ENCODE results near the gene EEF2K.

Gene EEF2K

DNA sequence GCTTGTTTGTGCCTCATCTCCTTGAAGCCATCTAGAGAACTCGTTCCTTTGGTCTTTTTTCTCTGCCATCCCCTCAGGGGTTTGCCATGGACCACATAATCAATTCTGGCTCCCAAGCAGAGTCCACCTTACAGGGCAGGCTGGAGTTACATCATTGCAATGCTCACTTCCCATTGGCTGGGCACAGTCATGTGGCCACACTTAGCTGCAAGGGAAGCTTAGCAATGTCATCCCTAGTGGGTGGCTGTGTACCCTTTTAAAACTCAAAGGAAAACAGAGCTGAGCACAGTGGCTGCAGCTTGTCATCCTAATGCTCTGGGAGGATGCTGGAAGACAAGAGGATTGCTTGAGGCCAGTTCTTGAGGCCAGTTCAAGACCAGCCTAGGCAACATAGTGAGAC lies 49.3 kb downstream of the EEF2K start:
- TF ChIP-seq TAF1 (IDR thresholded peaks at IDR 0.05; ENCODE audit: borderline replicate concordance, insufficient read depth, low read length) = no peak
- no peak for TF ChIP-seq FOXP2 (optimal IDR thresholded peaks at IDR 0.05; ENCODE audit: borderline replicate concordance, extremely low read depth, extremely low read length, insufficient read depth)
- TF ChIP-seq SIN3A (IDR thresholded peaks at IDR 0.05; ENCODE audit: borderline replicate concordance, insufficient read depth, low read length) = no peak
- no peak for TF ChIP-seq POLR2AphosphoS5 (IDR thresholded peaks at IDR 0.05; ENCODE audit: low read depth, low read length)
- TF ChIP-seq, protein P1, sequence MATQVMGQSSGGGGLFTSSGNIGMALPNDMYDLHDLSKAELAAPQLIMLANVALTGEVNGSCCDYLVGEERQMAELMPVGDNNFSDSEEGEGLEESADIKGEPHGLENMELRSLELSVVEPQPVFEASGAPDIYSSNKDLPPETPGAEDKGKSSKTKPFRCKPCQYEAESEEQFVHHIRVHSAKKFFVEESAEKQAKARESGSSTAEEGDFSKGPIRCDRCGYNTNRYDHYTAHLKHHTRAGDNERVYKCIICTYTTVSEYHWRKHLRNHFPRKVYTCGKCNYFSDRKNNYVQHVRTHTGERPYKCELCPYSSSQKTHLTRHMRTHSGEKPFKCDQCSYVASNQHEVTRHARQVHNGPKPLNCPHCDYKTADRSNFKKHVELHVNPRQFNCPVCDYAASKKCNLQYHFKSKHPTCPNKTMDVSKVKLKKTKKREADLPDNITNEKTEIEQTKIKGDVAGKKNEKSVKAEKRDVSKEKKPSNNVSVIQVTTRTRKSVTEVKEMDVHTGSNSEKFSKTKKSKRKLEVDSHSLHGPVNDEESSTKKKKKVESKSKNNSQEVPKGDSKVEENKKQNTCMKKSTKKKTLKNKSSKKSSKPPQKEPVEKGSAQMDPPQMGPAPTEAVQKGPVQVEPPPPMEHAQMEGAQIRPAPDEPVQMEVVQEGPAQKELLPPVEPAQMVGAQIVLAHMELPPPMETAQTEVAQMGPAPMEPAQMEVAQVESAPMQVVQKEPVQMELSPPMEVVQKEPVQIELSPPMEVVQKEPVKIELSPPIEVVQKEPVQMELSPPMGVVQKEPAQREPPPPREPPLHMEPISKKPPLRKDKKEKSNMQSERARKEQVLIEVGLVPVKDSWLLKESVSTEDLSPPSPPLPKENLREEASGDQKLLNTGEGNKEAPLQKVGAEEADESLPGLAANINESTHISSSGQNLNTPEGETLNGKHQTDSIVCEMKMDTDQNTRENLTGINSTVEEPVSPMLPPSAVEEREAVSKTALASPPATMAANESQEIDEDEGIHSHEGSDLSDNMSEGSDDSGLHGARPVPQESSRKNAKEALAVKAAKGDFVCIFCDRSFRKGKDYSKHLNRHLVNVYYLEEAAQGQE (IDR thresholded peaks at IDR 0.05; ENCODE audit: insufficient read depth in 1 of 2, low read depth in 2 of 2, low read length in 2 of 2) = no peak

DNA sequence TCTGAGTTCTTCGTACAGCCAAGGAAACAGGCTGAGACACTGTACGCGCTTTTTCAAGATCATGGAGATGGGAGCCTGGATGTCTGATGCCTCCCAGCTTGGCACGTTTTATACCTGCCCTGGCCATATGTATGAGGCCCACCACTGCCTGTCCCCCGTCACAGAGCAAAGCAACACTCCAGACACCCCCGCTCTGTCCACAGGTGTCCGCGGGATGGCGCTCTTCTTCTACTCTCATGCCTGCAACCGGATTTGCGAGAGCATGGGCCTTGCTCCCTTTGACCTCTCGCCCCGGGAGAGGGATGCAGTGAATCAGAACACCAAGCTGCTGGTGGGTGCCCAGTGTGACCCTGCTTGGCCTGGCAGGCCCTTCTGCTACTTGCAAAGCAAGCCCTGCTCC lies 51.4 kb downstream of the EEF2K start:
- TF ChIP-seq, protein P1 (IDR thresholded peaks at IDR 0.05; ENCODE audit: insufficient read depth in 1 of 2, low read depth in 2 of 2, low read length in 2 of 2) = no peak
- TF ChIP-seq FOXP2 (optimal IDR thresholded peaks at IDR 0.05; ENCODE audit: borderline replicate concordance, extremely low read depth, extremely low read length, insufficient read depth) = no peak
- TF ChIP-seq POLR2AphosphoS5 (IDR thresholded peaks at IDR 0.05; ENCODE audit: low read depth, low read length) = no peak
- TF ChIP-seq SIN3A (IDR thresholded peaks at IDR 0.05; ENCODE audit: borderline replicate concordance, insufficient read depth, low read length) = no peak
- TF ChIP-seq TAF1 (IDR thresholded peaks at IDR 0.05; ENCODE audit: borderline replicate concordance, insufficient read depth, low read length) = no peak

DNA sequence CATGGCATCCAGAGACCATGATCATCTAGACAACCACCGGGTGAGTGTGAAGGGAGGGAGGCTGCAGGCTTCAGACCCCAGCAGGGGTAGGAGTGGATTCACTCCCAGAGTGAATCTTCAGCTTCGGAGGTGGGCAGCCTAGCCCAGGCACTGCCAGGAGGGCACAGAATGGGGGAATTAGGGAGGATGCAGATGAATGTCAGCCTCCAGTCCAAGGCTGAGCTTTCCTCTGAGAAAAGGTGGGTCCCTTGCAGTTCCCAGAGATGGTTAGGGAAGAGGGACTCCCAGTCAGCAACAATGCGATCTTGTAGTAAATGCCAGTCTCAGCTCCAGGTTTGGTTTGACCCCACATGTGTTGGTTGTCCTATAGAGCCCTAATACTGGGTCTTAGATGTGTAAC lies 54.4 kb downstream of the EEF2K start:
- TF ChIP-seq, protein P1 (IDR thresholded peaks at IDR 0.05; ENCODE audit: insufficient read depth in 1 of 2, low read depth in 2 of 2, low read length in 2 of 2) = no peak
- no peak for TF ChIP-seq POLR2AphosphoS5 (IDR thresholded peaks at IDR 0.05; ENCODE audit: low read depth, low read length)
- TF ChIP-seq SIN3A (IDR thresholded peaks at IDR 0.05; ENCODE audit: borderline replicate concordance, insufficient read depth, low read length) = no peak
- no peak for TF ChIP-seq FOXP2 (optimal IDR thresholded peaks at IDR 0.05; ENCODE audit: borderline replicate concordance, extremely low read depth, extremely low read length, insufficient read depth)
- TF ChIP-seq TAF1 (IDR thresholded peaks at IDR 0.05; ENCODE audit: borderline replicate concordance, insufficient read depth, low read length) = no peak

DNA sequence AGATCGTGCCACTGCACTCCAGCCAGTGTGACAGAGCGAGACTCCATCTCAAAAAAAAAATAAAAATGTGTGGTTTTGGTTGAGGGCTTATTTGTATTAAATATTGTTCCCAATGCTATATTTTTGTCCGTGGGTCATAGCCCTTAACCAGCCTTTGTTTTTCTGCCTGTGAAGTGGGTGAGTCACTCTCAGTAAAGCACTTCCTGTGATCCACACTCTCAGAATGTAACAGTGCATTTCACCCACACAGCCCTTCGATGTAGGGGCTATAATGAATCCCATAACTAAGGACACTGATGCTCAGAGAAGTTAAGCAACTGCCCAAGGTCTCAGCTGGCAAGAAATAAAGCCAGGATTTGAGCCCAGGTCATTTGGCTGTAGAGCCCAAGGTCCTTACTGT lies 56.4 kb downstream of the EEF2K start:
- no peak for TF ChIP-seq FOXP2 (optimal IDR thresholded peaks at IDR 0.05; ENCODE audit: borderline replicate concordance, extremely low read depth, extremely low read length, insufficient read depth)
- TF ChIP-seq TAF1 (IDR thresholded peaks at IDR 0.05; ENCODE audit: borderline replicate concordance, insufficient read depth, low read length) = no peak
- TF ChIP-seq, protein P1 (IDR thresholded peaks at IDR 0.05; ENCODE audit: insufficient read depth in 1 of 2, low read depth in 2 of 2, low read length in 2 of 2) = no peak
- no peak for TF ChIP-seq POLR2AphosphoS5 (IDR thresholded peaks at IDR 0.05; ENCODE audit: low read depth, low read length)
- no peak for TF ChIP-seq SIN3A (IDR thresholded peaks at IDR 0.05; ENCODE audit: borderline replicate concordance, insufficient read depth, low read length)

DNA sequence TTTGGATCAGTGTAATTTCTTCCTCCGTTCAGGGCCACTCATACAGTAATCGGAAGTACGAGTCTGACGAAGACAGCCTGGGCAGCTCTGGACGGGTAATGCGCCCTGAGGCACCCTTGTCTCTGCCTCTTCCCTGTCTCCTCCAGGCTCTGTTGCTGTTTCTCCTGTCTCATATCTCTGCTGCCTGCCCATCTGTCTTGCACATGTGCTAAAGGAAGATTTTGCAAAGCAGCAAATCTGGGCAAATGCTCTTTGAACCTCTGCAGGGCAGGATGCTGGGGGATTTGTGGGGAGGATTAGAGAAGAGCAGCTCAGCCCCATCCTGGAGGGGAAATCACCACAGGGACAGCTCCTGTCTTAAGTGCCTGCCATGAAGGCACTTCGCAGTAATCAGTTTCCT lies 58.7 kb downstream of the EEF2K start:
- no peak for TF ChIP-seq SIN3A (IDR thresholded peaks at IDR 0.05; ENCODE audit: borderline replicate concordance, insufficient read depth, low read length)
- TF ChIP-seq TAF1 (IDR thresholded peaks at IDR 0.05; ENCODE audit: borderline replicate concordance, insufficient read depth, low read length) = no peak
- TF ChIP-seq POLR2AphosphoS5 (IDR thresholded peaks at IDR 0.05; ENCODE audit: low read depth, low read length) = no peak
- TF ChIP-seq, protein P1 (IDR thresholded peaks at IDR 0.05; ENCODE audit: insufficient read depth in 1 of 2, low read depth in 2 of 2, low read length in 2 of 2) = no peak
- TF ChIP-seq FOXP2 (optimal IDR thresholded peaks at IDR 0.05; ENCODE audit: borderline replicate concordance, extremely low read depth, extremely low read length, insufficient read depth) = no peak
